GM03348 (cell line): ENCODE measurements around the gene TVP23C.

Experiments used
- DNase-seq: peaks from one replicate; pipeline ENCODE4 v3.0.0; 2012; ENCODE audit warnings: low spot score

Gene TVP23C

GRCh38 chr17:15465045-15465701 lies 98.1 kb downstream of the TVP23C start:
- no peak for DNase-seq

GRCh38 chr17:15464231-15464985 lies 98.9 kb downstream of the TVP23C start:
- no peak for DNase-seq

- peak; percentile 85 for DNase-seq
Observed at GRCh38 chr17:15462976-15463772, 100.1 kb downstream of the TVP23C start.

- no peak for DNase-seq
Observed at GRCh38 chr17:15457723-15458094, 105.6 kb downstream of the TVP23C start.

- peak; percentile 85 for DNase-seq
Observed at GRCh38 chr17:15456972-15457722, 106.1 kb downstream of the TVP23C start.

- peak; percentile 13 for DNase-seq
Observed at GRCh38 chr17:15456496-15456895, 106.8 kb downstream of the TVP23C start.

GRCh38 chr17:15454346-15454745 lies 108.9 kb downstream of the TVP23C start:
- DNase-seq = no peak

- no peak for DNase-seq
Observed at GRCh38 chr17:15453782-15454181, 109.5 kb downstream of the TVP23C start.

GRCh38 chr17:15453246-15453645 lies 110.0 kb downstream of the TVP23C start:
- DNase-seq = peak; percentile 26

- DNase-seq = no peak
Observed at GRCh38 chr17:15452746-15453145, 110.5 kb downstream of the TVP23C start.
